Cardiac muscle cell (in vitro differentiated cells and primary cell): ENCODE results near the gene INSRR. TPM values are rescaled to one million over a fixed set of nuclear protein-coding genes. Genes with fewer than 3 reads are reported as not detected.
A peak's percentile ranks its signal among the peaks of the same experiment; 100 is the strongest.

Experiments
- DNase-seq, 2 donors: peaks; one replicate each; pipeline versions ENCODE4 v3.0.0 to v3.0.0-alpha.2; 2010 to 2017; ENCODE audit warnings: low read depth in 1 of 2, low spot score in 1 of 2
- H3K27ac ChIP-seq: fragments of 200-600 bp; sonication (generic); 2 replicates; pipeline ENCODE4 v1.5.1; 2016
- H3K27me3 ChIP-seq: fragments of 200-600 bp; sonication (generic); 2 replicates; pipeline ENCODE4 v1.6.0; 2016; ENCODE audit warnings: control low read depth
- H3K36me3 ChIP-seq: fragments of 200-600 bp; sonication (generic); 2 replicates; pipeline ENCODE4 v1.5.1; 2016; ENCODE audit warnings: control low read depth
- H3K4me1 ChIP-seq: fragments of 200-600 bp; sonication (generic); 2 replicates; pipeline ENCODE4 v1.8.1; 2017; ENCODE audit warnings: low read depth, mild to moderate bottlenecking, mixed run types
- H3K4me3 ChIP-seq: fragments of 200-600 bp; sonication (generic); 2 replicates; pipeline ENCODE4 v1.5.1; 2016; ENCODE audit warnings: mild to moderate bottlenecking
- H3K9me3 ChIP-seq: fragments of 200-600 bp; sonication (generic); 2 replicates; pipeline ENCODE4 v1.5.1; 2017; ENCODE audit warnings: low read depth, mild to moderate bottlenecking, control low read depth
- polyA plus RNA-seq: library from polyadenylated mRNA; unstranded; fragments of >200 nt; fragmentation: Nextera tagmentation; extraction: Ambion mirVana; gene quantifications from 2 replicates; pipeline ENCODE4 v1.2.1, GENCODE V29; 2016
- total RNA-seq: library from RNA; depleted of rRNA; stranded (reverse); fragments of >200 nt; gene quantifications from 2 replicates; pipeline ENCODE4 v1.2.3, GENCODE V29; 2016
- TF ChIP-seq, protein P1 (sequence below): IDR thresholded peaks from 2 replicates; pipeline ENCODE4 v1.5.1; 2012; ENCODE audit warnings: low read depth, mild to moderate bottlenecking, low read length

Gene INSRR
- total and polyA plus RNA-seq, 2 experiments from 2014 or later = 0.11 to 0.21 TPM

DNA sequence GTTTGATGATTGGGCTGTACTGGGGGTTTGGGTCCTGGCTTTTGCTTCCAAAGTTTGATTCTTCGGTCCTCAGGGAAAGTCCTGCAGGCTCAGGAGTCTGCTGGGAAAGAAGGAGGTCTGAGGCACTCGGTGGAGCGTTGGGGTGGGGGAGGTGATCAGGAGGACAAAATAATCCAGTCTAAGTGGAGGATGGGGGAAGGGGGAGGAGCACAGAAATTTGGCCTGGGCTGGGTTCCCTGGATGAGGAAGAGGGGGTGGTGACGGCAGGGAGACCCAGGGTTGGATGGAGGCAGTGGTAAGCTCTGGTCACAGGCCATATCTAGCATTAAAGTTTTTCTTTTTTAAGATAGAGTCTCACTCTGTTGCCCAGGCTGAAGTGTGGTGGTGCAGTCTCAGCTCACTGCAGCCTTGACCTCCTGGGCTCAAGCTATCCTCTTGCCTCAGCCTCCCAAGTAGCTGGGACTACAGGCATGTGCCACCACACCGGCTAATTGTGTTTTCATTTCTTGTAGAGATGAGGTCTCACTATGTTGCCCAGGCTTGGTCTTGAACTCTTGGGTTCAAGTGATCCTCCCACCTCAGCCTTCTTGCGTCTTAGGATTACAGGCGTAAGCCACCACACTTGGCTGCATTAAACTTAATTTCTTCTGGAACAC is 49.1 kb downstream of the INSRR start:
- Histone ChIP-seq H3K36me3 (no peaks in the 10 kb centered on the region), H3K4me3 (no peak overlapping the region), H3K9me3 (no peaks in the 10 kb centered on the region), H3K4me1 (no peaks in the 10 kb centered on the region), H3K27me3 (no peaks in the 10 kb centered on the region), H3K27ac (no peak overlapping the region)
- DNase-seq = no peak
- TF ChIP-seq, protein P1, sequence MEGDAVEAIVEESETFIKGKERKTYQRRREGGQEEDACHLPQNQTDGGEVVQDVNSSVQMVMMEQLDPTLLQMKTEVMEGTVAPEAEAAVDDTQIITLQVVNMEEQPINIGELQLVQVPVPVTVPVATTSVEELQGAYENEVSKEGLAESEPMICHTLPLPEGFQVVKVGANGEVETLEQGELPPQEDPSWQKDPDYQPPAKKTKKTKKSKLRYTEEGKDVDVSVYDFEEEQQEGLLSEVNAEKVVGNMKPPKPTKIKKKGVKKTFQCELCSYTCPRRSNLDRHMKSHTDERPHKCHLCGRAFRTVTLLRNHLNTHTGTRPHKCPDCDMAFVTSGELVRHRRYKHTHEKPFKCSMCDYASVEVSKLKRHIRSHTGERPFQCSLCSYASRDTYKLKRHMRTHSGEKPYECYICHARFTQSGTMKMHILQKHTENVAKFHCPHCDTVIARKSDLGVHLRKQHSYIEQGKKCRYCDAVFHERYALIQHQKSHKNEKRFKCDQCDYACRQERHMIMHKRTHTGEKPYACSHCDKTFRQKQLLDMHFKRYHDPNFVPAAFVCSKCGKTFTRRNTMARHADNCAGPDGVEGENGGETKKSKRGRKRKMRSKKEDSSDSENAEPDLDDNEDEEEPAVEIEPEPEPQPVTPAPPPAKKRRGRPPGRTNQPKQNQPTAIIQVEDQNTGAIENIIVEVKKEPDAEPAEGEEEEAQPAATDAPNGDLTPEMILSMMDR = no peak

DNA sequence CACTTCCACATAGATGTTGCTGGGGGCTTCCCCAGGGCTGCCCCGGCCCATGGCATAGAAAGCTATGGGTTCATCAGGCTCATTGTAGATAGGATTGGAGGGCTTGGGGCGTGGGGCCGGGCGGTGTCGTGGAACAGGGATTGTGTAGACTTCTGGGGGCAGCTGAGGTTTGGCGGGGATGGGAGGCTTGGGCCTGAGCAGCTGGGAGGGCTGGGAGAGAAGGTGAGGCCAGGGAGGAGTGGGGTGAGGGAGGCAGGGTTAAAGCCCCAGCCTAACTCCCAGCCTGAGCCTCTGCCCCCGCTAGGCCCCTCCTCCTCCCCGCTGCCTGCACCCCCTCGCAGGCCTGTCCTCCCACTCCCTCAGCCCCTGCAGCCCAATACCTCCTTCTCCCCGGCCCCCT is 49.6 kb downstream of the INSRR start:
- Histone ChIP-seq H3K9me3 (no peaks in the 10 kb centered on the region), H3K27me3 (no peaks in the 10 kb centered on the region), H3K4me3 (no peak overlapping the region), H3K4me1 (no peaks in the 10 kb centered on the region), H3K36me3 (no peaks in the 10 kb centered on the region), H3K27ac (no peak overlapping the region)
- DNase-seq = no peak
- TF ChIP-seq, protein P1 = no peak

DNA sequence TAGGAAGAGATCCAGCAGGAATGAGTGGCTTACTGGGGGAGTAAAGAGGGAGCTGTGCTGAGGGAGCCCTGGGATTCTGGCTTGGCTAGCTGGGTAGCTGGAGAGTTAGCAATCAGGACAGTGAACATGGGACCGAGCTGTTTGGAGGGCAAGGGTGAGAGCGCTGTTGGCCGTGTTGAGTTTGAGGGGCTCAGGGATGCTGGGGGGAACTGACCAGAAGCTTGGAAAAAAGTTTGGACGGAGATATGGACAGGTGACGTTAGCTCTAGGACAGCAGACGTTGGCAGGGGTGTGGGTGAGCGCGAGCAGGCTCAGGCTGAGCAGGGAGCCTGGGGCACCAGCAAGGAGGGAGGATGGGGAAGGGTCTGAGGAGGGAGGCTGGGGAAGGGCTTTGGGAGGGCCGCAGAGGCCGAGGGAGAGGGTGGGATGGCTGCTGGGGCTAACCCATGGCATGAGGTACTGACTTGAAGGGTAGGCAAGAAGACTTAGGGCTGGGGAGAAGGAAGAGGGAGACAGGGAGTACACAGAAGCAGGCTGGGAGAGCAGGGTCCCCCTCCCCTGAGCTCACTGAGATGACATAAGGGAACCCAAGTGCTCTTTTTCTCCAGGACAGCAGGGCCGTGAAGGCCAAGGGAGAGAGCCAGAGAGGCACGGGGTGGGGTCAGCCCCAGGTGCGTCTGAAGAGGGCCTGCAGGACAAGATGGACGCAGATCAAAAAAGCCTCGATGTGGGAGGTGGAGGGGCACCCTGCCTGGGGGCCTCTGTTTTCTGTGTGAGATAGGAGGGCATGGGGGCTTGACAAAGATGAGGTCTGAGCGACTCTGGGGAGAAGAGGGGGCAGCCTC is 50.5 kb downstream of the INSRR start:
- Histone ChIP-seq H3K4me1 (no peaks in the 10 kb centered on the region), H3K4me3 (no peak overlapping the region), H3K9me3 (no peaks in the 10 kb centered on the region), H3K36me3 (no peaks in the 10 kb centered on the region), H3K27me3 (no peaks in the 10 kb centered on the region), H3K27ac (no peak overlapping the region)
- TF ChIP-seq, protein P1 = no peak
- DNase-seq = no peak

DNA sequence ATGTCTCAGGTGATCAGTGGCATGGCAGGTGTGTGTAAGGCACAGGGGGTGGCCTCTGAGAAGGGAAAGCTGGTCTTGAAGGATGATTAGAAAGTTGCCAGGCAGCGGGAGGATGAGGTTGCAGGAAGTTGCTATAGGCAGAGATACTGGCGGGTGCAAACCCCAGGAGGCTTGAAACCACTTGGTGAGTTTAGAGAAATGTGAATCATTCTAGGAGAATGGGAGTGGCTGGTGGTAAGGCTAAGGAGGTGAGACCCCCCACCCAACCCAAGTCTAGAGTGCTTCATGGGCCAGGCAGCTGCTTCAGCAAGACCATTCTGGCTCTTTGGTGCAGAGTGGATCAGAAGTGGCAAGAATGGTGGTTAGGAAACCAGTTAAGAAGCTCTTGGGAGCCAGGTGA is 51.3 kb downstream of the INSRR start:
- TF ChIP-seq, protein P1 = no peak
- no peaks in the 10 kb centered on the region for H3K36me3 ChIP-seq
- no peaks in the 10 kb centered on the region for H3K27me3 ChIP-seq
- H3K4me1 ChIP-seq = no peaks in the 10 kb centered on the region
- DNase-seq = no peak
- H3K4me3 ChIP-seq = no peak overlapping the region
- H3K27ac ChIP-seq = no peak overlapping the region
- no peaks in the 10 kb centered on the region for H3K9me3 ChIP-seq

DNA sequence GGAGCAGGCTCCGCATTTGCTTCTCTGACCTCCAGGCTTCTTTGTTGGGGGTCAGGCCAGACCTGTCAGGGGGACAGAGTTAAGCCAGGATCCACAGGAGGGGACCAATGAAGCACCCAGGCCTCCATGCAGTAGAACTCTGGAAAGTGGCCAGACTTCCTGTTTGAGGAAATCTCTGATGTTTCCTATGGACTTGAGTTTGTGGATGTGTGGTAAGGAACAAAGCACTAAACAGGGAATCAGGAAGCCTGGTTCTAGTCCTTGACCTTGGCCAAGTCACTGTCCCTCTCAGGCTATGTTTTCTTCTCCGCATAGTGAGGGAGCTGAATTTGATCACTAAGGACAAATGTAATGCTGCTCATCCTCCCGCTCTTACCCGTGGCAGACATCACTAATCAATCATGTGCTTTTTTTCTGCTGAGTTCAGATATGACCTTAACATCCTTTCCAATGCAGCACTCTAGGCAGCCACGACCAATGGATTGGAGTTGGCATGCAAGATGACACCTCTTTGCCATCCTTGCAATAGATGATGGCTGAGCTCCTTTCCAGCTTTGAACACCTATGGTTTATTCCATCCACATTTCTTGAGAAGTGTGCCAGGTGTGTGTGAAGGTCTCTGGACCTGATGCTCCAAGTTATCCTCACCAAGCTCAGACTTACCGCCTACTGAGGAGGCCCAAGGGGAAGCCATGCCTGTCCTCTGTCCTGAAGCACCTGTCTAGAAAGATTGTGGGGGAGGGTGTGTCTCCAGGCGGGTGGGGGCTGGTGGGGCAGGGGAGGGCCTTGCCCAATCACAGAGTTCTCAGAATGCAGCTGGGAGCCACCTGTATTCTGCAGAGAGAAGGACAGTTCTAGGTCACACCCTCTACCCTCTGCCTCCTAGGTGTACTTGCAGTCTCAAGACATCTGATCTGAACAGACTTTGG is 52.1 kb downstream of the INSRR start:
- H3K27me3 ChIP-seq = no peaks in the 10 kb centered on the region
- H3K27ac ChIP-seq = no peak overlapping the region
- DNase-seq = peak in 1 of 2 donors; percentile 59
- peaks cover under 1% of the 10 kb centered on the region for H3K4me1 ChIP-seq
- no peaks in the 10 kb centered on the region for H3K9me3 ChIP-seq
- no peak overlapping the region for H3K4me3 ChIP-seq
- TF ChIP-seq, protein P1 = no peak
- H3K36me3 ChIP-seq = no peaks in the 10 kb centered on the region
